Measurements from ENCODE around the gene LLGL2. TPM values are rescaled to one million over a fixed set of nuclear protein-coding genes. Genes with fewer than 3 reads are reported as not detected.

The LLGL2 gene
- total RNA-seq, 4 donors from 2014 or later = 35.6 to 73.5 (median 53.8) TPM

- no peak overlapping the region for H3K4me3 ChIP-seq (replicated peaks in 1 of 3)
- no peak for TF ChIP-seq CTCF (IDR thresholded peaks at IDR 0.05)
- no peak for TF ChIP-seq POLR2A (IDR thresholded peaks at IDR 0.05)
- intact Hi-C loops (cut with DNase I) = loop anchor here (5.0 kb wide), 1 partner anchor 58 kb away; the partner anchor contains the start of gene LLGL2
- H3K27me3 ChIP-seq = no peaks in the 10 kb centered on the region
- peaks cover 7 to 13% of the 10 kb centered on the region in 2 donors for H3K4me1 ChIP-seq
- H3K27ac ChIP-seq = no peak overlapping the region
- no peak for DNase-seq
- no peaks in the 10 kb centered on the region for H3K36me3 ChIP-seq
- H3K9me3 ChIP-seq = no peaks in the 10 kb centered on the region
- 89 to 100% methylated on average over 1 to 2 of the region's 7 CpGs for WGBS, 2 donors
Measured at GRCh38 chr17:75584849-75585175, 59.3 kb downstream of the LLGL2 start.

GRCh38 chr17:75587675-75588595 is 62.4 kb downstream of the LLGL2 start, which contains the start of gene MYO15B:
MYO15B (plus strand) TSS chr17:75587800; CDS start chr17:75588058, 258 bp downstream.
- Histone ChIP-seq H3K4me1 (peaks cover 7 to 15% of the 10 kb centered on the region in 2 donors), H3K27ac (peak within 1 kb of the TSS; percentile 92 to 97 (median 97)), H3K36me3 (no peaks in the 10 kb centered on the region), H3K27me3 (no peaks in the 10 kb centered on the region), H3K4me3 (replicated peaks in 1 of 3) (peak within 1 kb of the TSS; percentile 53 to 67 (median 58)), H3K9me3 (no peaks in the 10 kb centered on the region)
- peak in 1 of 2 donors; percentile 12 for TF ChIP-seq POLR2A (IDR thresholded peaks at IDR 0.05)
- TF ChIP-seq CTCF (IDR thresholded peaks at IDR 0.05) = peak in 4 of 6 experiments; percentile 23 to 44 (median 30)
- intact Hi-C loops (cut with DNase I) = loop anchor here (5.0 kb wide), 1 partner anchor 61 kb away; the partner anchor contains the start of gene LLGL2
- DNase-seq = peak; percentile 52 to 53
- WGBS, 2 donors = 5 to 20% methylated on average over 1 to 22 of the region's 82 CpGs

GRCh38 chr17:75588596-75589011 is 63.1 kb downstream of the LLGL2 start:
- Histone ChIP-seq H3K36me3 (no peaks in the 10 kb centered on the region), H3K27ac (peak overlapping the region; percentile 92 to 97 (median 97)), H3K9me3 (no peaks in the 10 kb centered on the region), H3K4me1 (peaks cover 7 to 15% of the 10 kb centered on the region in 2 donors), H3K27me3 (no peaks in the 10 kb centered on the region), H3K4me3 (replicated peaks in 1 of 3) (peak overlapping the region; percentile 53 to 67 (median 58))
- DNase-seq = peak; percentile 67 to 68
- intact Hi-C loops (cut with DNase I) = loop anchor here (5.0 kb wide), 1 partner anchor 61 kb away; the partner anchor contains the start of gene LLGL2
- WGBS, 2 donors = 0 to 4% methylated on average over 1 to 5 of the region's 49 CpGs
- TF ChIP-seq POLR2A (IDR thresholded peaks at IDR 0.05) (no peak), CTCF (IDR thresholded peaks at IDR 0.05) (no peak)

GRCh38 chr17:75589012-75589918 is 63.8 kb downstream of the LLGL2 start:
- Histone ChIP-seq H3K27ac (peak overlapping the region; percentile 92 to 97 (median 97)), H3K36me3 (no peaks in the 10 kb centered on the region), H3K4me3 (replicated peaks in 1 of 3) (peak overlapping the region; percentile 53 to 67 (median 58)), H3K27me3 (no peaks in the 10 kb centered on the region), H3K9me3 (no peaks in the 10 kb centered on the region), H3K4me1 (peaks cover 7 to 15% of the 10 kb centered on the region in 2 donors)
- WGBS, 2 donors = 1 to 9% methylated on average over 18 to 60 of the region's 100 CpGs
- peak; percentile 95 to 96 for DNase-seq
- TF ChIP-seq POLR2A (IDR thresholded peaks at IDR 0.05) = peak in 1 of 2 donors; percentile 88
- peak; percentile 21 to 95 (median 67) for TF ChIP-seq CTCF (IDR thresholded peaks at IDR 0.05)
- intact Hi-C loops (cut with DNase I) = loop anchor here (5.0 kb wide), 1 partner anchor 62 kb away; the partner anchor contains the start of gene LLGL2

Data from thyroid gland (tissue), 4 donors.